ENCODE measurements around the gene GALR1.
"Not testable (repeated sequence)": the region's sequence is repeated elsewhere in the genome, so short reads cannot be mapped to it uniquely, and the experiment has no call there.

GALR1 gene

DNA sequence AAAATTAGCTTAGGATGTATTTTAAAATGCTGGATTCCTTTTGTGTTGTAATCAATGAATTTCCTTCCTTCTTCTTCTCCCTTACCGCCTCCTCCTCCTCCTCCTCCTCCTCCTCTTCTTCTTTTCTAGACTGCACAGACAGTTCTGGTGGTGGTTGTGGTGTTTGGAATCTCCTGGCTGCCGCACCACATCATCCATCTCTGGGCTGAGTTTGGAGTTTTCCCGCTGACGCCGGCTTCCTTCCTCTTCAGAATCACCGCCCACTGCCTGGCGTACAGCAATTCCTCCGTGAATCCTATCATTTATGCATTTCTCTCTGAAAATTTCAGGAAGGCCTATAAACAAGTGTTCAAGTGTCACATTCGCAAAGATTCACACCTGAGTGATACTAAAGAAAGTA lies 18.8 kb downstream of the GALR1 start:
- Histone ChIP-seq H3K79me2 (ENCODE audit: low read length) (no peaks in the 10 kb centered on the region), H2AFZ (ENCODE audit: low read depth, low read length) (no peak overlapping the region), H3K27me3 (ENCODE audit: low read depth, low read length) (peaks cover 11% of the 10 kb centered on the region; the same call in 1 of the 2 replicates), H4K20me1 (ENCODE audit: insufficient read depth, low read length) (no peaks in the 10 kb centered on the region), H3K4me1 (ENCODE audit: low read length) (no peaks in the 10 kb centered on the region), H3K9ac (ENCODE audit: low read length) (no peak overlapping the region), H3K4me2 (ENCODE audit: low read length) (no peak overlapping the region), H3K27ac (ENCODE audit: low read length) (no peak overlapping the region), H3K4me3 (ENCODE audit: low read length) (no peak overlapping the region), H3K9me3 (ENCODE audit: insufficient read depth, low read length) (peaks cover 9% of the 10 kb centered on the region; the same call in 1 of the 2 replicates), H3K36me3 (replicated peaks; ENCODE audit: low read depth, low read length) (no peaks in the 10 kb centered on the region)
- no peak for TF ChIP-seq EZH2phosphoT487 (IDR thresholded peaks at IDR 0.05; ENCODE audit: low read depth)
- TF ChIP-seq, protein P1, sequence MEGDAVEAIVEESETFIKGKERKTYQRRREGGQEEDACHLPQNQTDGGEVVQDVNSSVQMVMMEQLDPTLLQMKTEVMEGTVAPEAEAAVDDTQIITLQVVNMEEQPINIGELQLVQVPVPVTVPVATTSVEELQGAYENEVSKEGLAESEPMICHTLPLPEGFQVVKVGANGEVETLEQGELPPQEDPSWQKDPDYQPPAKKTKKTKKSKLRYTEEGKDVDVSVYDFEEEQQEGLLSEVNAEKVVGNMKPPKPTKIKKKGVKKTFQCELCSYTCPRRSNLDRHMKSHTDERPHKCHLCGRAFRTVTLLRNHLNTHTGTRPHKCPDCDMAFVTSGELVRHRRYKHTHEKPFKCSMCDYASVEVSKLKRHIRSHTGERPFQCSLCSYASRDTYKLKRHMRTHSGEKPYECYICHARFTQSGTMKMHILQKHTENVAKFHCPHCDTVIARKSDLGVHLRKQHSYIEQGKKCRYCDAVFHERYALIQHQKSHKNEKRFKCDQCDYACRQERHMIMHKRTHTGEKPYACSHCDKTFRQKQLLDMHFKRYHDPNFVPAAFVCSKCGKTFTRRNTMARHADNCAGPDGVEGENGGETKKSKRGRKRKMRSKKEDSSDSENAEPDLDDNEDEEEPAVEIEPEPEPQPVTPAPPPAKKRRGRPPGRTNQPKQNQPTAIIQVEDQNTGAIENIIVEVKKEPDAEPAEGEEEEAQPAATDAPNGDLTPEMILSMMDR (IDR thresholded peaks at IDR 0.05; ENCODE audit: low read depth, low read length), result no peak

GRCh38 chr18:77271576-77272481 lies 22.2 kb downstream of the GALR1 start:
- H3K4me3 ChIP-seq (ENCODE audit: low read length), result no peak overlapping the region
- TF ChIP-seq, protein P1 (IDR thresholded peaks at IDR 0.05; ENCODE audit: low read depth, low read length), result no peak
- TF ChIP-seq EZH2phosphoT487 (IDR thresholded peaks at IDR 0.05; ENCODE audit: low read depth), result no peak

GRCh38 chr18:77290841-77291240 lies 41.2 kb downstream of the GALR1 start:
- H2AFZ ChIP-seq (ENCODE audit: low read depth, low read length), result not testable (repeated sequence)

More at GRCh38 chr18:77271576-77272481, 22.2 kb downstream of the GALR1 start:
- Histone ChIP-seq H3K9ac (ENCODE audit: low read length) (no peak overlapping the region), H3K27ac (ENCODE audit: low read length) (no peak overlapping the region), H3K4me1 (ENCODE audit: low read length) (no peaks in the 10 kb centered on the region), H3K9me3 (ENCODE audit: insufficient read depth, low read length) (peaks cover 2% of the 10 kb centered on the region; the same call in 1 of the 2 replicates), H3K4me2 (ENCODE audit: low read length) (no peak overlapping the region), H3K79me2 (ENCODE audit: low read length) (no peaks in the 10 kb centered on the region), H4K20me1 (ENCODE audit: insufficient read depth, low read length) (no peaks in the 10 kb centered on the region), H3K36me3 (replicated peaks; ENCODE audit: low read depth, low read length) (no peaks in the 10 kb centered on the region), H2AFZ (ENCODE audit: low read depth, low read length) (no peak overlapping the region), H3K27me3 (ENCODE audit: low read depth, low read length) (peaks cover 11% of the 10 kb centered on the region; the same call in 1 of the 2 replicates)

DNA sequence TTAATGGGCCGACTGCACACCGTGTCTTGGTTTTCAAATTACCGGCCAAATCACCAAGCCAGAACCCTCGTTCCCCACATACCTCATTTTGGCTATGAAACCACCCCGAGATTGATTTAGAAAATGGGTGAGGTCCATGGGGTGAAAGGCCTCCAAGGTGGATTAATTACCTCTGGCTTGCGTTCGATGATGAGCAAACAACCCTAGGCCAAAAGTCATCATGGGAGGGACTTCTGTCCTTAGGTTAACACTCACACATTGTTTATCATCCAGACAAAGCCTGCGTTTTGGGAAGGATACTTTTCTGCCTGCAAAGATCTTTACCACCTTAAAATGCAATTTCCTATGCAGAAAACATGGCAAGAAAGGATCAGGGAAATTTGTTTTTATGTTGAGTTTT lies 48.5 kb downstream of the GALR1 start:
- H3K9me3 ChIP-seq (ENCODE audit: insufficient read depth, low read length), result no peaks in the 10 kb centered on the region
- peaks cover 19% of the 10 kb centered on the region; the same call in 1 of the 2 replicates for H3K27me3 ChIP-seq (ENCODE audit: low read depth, low read length)
- no peak for TF ChIP-seq EZH2phosphoT487 (IDR thresholded peaks at IDR 0.05; ENCODE audit: low read depth)
- TF ChIP-seq, protein P1 (IDR thresholded peaks at IDR 0.05; ENCODE audit: low read depth, low read length), result no peak
- H3K9ac ChIP-seq (ENCODE audit: low read length), result no peak overlapping the region
- H3K27ac ChIP-seq (ENCODE audit: low read length), result no peak overlapping the region
- H3K4me1 ChIP-seq (ENCODE audit: low read length), result no peaks in the 10 kb centered on the region
- no peaks in the 10 kb centered on the region for H4K20me1 ChIP-seq (ENCODE audit: insufficient read depth, low read length)
- no peak overlapping the region for H3K4me3 ChIP-seq (ENCODE audit: low read length)
- H3K4me2 ChIP-seq (ENCODE audit: low read length), result no peak overlapping the region
- no peaks in the 10 kb centered on the region for H3K79me2 ChIP-seq (ENCODE audit: low read length)
- H3K36me3 ChIP-seq (replicated peaks; ENCODE audit: low read depth, low read length), result no peaks in the 10 kb centered on the region
- no peak overlapping the region for H2AFZ ChIP-seq (ENCODE audit: low read depth, low read length)

More at GRCh38 chr18:77290841-77291240, 41.2 kb downstream of the GALR1 start:
- H3K27ac ChIP-seq (ENCODE audit: low read length); H3K9me3 ChIP-seq (ENCODE audit: insufficient read depth, low read length); H3K79me2 ChIP-seq (ENCODE audit: low read length); H3K4me3 ChIP-seq (ENCODE audit: low read length); H3K36me3 ChIP-seq (replicated peaks; ENCODE audit: low read depth, low read length); H3K4me2 ChIP-seq (ENCODE audit: low read length); H4K20me1 ChIP-seq (ENCODE audit: insufficient read depth, low read length); H3K9ac ChIP-seq (ENCODE audit: low read length); H3K4me1 ChIP-seq (ENCODE audit: low read length): not testable (repeated sequence)
- peaks cover 11% of the 10 kb centered on the region; the same call in 1 of the 2 replicates for H3K27me3 ChIP-seq (ENCODE audit: low read depth, low read length)

Data from OCI-LY3 (cell line).